GM19463 (cell line): ENCODE measurements around the gene BOD1L1.

Experiments
- ATAC-seq: cut with Tn5 transposase; IDR thresholded peaks from one replicate; pipeline ENCODE4 v1.9.1; 2021; ENCODE audit warnings: mild to moderate bottlenecking, moderate library complexity; ENCODE audit not compliant: unreplicated experiment

Gene BOD1L1

DNA sequence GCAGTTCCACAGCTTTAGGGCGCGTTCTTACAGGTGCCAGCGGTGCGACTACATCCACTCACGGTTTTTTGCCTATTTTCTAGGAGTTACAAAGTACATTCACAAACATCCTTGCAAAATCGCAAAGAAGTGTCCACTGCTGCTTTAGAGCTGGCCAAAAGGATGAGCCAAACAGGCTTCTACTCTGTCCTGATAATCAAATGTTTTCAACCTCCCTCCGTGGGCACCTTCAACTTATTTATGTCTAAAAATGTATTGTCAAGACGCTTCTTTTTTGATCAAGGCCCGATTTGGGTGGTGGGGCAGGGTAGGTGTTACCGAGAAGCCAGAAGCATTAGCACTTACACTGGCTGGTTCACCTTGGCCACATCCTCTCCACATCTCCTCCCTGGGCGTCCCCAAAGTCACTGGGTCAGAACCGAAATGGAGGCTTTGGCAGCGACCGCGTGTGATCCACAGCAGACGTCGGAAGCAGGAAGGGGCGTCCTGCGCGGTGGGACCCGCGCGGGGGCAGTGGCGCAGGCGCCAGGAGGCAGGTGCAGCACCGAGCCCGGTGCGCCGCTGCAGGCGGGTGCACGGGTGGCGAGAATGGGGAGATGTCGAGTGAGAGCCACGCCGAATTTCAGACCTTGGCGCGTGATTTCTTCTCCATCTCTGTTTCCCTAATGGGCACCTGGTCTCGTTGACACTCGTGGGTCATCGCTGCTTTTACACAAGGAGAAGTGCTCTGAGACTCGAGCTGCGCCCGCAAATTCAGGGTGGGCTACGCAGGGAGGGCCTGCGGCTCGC lies 100.1 kb downstream of the BOD1L1 start:
- no peak for ATAC-seq

DNA sequence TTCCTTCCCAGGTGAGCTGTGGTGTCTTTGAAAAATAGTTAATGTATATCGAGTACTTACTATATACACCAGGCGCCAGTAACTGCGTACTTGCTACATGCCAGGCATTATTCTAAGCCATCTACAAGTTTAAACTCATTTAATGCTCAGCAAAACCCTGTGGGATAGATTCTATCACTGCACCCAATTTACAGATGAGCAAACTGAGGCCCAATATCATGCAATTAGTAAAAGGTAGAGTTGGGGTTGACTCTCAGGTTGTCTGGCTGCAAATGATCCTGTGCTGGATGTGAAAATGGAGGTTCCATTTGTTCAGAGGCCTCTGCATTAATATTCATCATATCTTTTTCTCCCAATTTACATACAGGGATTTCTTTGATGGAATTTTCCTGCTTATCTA lies 100.9 kb downstream of the BOD1L1 start:
- no peak for ATAC-seq

DNA sequence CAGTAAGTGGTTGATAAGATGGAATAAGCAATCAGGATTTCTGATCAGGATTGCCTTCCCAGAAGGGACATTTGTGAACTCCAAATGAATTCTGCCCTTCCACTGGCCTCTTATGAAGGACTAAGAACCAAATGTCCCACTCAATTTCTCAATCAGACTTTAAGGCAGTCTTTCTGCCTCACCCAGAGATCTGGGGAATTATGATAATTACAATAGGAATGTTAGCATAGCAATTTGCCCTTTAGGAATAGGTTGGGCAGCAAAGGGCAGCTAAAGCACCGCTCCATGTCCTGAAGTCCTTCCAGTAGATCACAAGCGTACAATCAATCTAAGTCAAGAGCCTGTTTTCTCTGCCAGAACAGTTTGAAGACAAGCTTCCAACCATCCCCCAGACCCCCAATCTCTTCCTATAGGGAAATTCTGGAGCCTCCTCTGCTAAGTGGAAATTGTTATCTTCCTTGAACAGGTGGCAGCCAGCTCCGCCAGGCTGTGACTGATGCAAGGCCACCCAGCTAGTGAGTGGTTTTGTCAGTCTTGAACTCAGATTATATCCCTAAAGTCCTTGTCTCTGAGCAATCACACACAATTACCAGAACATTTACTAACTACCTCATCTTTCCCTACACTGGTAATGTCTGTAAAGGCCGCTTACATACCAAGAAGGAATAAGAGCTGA lies 101.8 kb downstream of the BOD1L1 start:
- ATAC-seq: no peak

DNA sequence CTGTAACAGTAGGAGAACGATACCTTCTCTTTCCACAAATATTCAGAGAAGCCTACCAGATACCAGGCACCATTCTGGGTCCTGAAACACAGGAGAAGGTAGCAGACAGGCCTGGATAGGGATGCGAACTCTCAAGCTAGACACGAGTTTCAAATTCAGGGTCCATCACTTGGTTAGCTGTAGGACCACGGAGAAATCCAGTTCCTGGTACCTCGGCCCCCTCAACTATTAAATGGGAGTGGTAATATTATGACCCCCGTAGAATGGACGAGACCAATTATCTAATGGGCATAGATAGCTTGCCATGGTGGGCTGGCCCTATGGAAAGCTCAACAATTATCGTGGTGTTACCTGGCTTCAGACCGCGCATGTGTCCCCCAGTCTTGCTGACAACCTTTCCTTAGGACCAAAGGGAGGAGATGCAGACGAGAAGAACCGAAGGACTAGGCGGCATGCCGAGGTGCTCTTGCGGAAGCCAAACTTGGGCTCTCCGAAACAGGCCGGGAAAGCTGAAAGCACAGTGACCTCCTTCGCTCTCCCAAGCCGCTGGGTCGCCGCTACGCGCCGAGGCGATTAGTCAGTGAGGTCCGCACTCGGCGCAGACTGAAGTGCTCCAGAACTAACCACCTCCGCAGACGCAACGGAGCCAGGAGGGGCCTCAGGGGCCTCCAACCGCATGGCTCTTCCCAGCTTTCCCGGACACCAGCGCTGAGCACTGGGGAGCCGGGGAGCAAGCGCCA lies 102.9 kb downstream of the BOD1L1 start:
- no peak for ATAC-seq

DNA sequence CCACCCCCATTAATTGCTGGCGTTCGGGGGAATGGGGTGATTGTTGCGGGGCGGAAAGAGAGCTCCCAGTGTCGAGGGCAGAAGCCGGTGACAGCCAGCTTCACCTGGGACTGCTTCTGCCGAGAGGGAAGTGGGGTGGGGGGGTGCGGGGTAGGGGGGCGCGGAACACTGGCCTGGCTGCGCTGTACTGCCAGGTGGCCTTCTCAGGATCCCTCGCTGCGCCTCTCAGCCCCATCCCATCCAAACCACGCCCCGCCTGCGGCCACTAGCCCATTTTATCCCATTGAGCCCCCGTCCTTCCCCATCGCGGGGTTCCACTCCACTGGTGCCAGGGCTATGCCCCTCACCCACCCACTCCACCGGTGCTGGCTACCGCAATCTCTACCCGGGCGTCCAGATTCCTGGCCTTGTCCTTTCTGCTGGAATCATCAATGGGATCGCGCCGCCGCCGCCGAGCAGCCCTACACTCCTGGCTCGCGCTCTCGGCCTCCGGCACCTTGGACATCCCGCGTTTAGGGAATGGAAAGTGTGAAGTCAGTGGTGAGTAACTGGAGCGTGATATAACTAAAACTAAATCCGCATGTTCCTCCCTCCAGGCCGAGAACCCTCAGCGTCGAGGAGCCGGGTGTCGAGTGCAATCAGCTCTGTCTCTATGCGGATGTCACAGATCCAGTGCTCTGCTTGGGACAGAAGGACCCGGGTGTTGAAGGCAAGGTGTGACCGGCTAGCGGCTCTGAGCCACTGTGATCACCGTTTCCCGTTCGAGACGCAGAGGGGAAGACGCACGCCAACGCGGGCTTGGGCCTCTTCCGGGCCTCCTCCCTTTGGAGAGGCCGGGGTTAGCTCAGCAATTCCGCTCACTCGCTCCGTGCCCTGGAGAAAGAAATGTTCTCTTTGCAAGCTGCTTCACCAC lies 103.7 kb downstream of the BOD1L1 start:
- no peak for ATAC-seq

DNA sequence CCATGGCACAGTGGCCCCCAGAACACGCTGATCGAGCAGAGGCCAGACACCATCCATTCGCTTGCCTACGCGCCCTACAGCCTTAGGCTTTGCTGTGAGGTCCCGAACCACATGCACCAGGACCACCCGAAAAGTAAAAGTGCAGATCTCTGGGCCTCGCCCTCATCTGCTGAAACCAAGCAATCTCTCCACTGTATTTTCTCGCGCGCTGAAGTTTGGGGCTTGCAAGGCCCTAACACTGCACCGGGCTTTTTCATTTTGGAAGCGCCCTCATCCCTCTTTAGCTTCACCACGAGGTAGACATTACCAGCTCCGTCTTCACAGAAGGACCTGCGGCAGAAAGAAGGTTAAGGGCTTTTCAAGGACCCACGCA lies 104.4 kb downstream of the BOD1L1 start:
- ATAC-seq: no peak

DNA sequence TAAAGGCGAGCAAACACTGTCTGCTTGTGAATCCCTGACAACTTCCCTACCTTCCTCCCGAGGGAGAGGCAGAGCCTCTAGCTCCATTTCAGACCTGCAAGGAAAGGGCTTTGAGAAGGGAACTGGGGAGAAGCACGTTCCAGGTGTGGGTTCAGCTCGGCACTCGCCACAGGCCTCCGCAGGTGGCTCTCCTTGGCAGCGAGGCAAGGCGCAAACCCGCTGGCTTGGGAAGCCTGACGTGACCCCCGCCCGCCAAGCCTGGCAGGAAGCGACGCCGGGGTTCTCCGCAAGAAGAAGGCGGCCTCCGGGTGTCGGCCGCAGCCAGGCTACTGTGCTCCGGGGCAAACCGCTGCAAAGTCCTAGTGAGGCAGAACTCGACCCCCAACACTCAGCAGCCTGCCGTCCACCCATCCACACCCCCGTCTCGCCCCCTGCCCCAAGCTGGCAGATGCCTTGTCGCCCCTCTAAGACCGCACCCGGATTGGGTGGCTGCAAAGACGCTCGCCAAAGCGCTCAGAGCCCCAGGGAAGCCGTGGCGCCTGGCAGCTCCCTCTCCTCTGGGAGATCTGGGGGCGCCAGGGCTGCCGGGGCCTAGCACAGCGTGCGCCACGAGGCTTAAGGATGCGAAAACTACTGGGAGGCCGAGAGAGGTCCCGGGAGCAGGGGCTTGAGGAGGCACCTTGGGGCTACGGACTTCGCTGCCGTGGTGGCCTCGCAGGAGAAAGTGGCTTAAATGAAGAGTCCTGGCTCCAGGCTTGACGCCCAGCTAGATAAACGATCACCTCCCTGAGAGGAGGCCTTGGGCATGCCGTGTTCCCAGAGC lies 105.0 kb downstream of the BOD1L1 start:
- ATAC-seq: no peak

DNA sequence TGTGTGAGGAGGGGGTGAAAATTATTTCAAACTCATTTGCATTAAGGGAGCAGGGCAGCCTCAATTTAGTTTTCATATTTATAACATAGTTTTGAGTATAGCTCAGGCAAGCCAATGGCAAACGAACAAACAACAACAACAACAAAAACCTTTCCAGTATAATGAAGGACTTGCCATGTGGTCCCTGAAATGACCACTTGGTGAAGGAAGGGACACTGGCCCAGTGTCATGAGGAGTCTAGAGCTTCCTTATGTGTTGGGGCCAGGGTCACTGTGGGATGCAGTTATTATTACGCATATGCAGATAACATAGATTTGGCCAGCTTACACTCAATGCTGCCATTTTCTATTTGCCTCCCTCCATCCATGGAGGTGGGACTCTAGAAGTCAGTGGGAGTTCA lies 106.5 kb downstream of the BOD1L1 start:
- ATAC-seq: no peak
